Caco-2 (cell line): ENCODE results near the gene CPNE6. TPM values are rescaled to one million over a fixed set of nuclear protein-coding genes. Genes with fewer than 3 reads are reported as not detected.

Source experiments
- BruUV-seq: library from RNA; stranded (reverse); fragments of 400-500 nt; replicated peaks from 2 replicates; lab custom pipeline; 2021; lab: Mats Ljungman, UMichigan
- CTCF ChIA-PET: fragments of 300-600 bp; sonication (Branson Sonifier 250); formaldehyde crosslinking; loops from one replicate; lab custom pipeline; 2022; ENCODE audit warnings: antibody characterized with exemption; lab: Charles Lee
- POLR2A ChIA-PET: fragments of 300-600 bp; sonication (Branson Sonifier 250); formaldehyde crosslinking; loops from one replicate; lab custom pipeline; 2022; ENCODE audit warnings: antibody characterized with exemption; lab: Charles Lee
- DNase-seq, 2 experiments: peaks; one replicate each; pipeline versions ENCODE4 v3.0.0 to v3.0.0-alpha.2; 2020 to 2022
- H3K27me3 ChIP-seq: replicated peaks from 2 replicates; pipeline ENCODE4 v1.6.0; 2011; ENCODE audit warnings: low read length; ENCODE audit not compliant: control insufficient read depth, insufficient read depth
- H3K36me3 ChIP-seq: 2 replicates; pipeline ENCODE4 v1.5.1; 2011; ENCODE audit warnings: low read length; ENCODE audit not compliant: control insufficient read depth, insufficient read depth
- H3K4me1 ChIP-seq: fragments of 250-450 bp; sonication (Bioruptor Pico); 2 replicates; pipeline ENCODE4 v1.5.1; 2020; ENCODE audit warnings: mild to moderate bottlenecking
- H3K4me3 ChIP-seq: 2 replicates; pipeline ENCODE4 v1.5.1; 2011; ENCODE audit warnings: low read depth, mild to moderate bottlenecking, control low read depth, low read length
- H3K9me3 ChIP-seq: fragments of 250-450 bp; sonication (Bioruptor Pico); 2 replicates; pipeline ENCODE4 v1.5.1; 2020; ENCODE audit warnings: mild to moderate bottlenecking, moderate library complexity
- H3K27ac Mint-ChIP-seq: one replicate; pipeline ENCODE4 v1.8.0; 2022; ENCODE audit warnings: mixed read lengths; ENCODE audit not compliant: unreplicated experiment
- H3K27me3 Mint-ChIP-seq: one replicate; pipeline ENCODE4 v1.8.0; 2022; ENCODE audit warnings: mixed read lengths; ENCODE audit not compliant: insufficient read depth, unreplicated experiment
- H3K36me3 Mint-ChIP-seq: one replicate; pipeline ENCODE4 v1.8.0; 2022; ENCODE audit warnings: mild to moderate bottlenecking, mixed read lengths; ENCODE audit not compliant: insufficient read depth, unreplicated experiment
- H3K4me1 Mint-ChIP-seq: one replicate; pipeline ENCODE4 v1.8.0; 2022; ENCODE audit warnings: low read depth, mixed read lengths; ENCODE audit not compliant: unreplicated experiment
- H3K4me3 Mint-ChIP-seq: one replicate; pipeline ENCODE4 v1.8.0; 2022; ENCODE audit warnings: mild to moderate bottlenecking, moderate library complexity, mixed read lengths; ENCODE audit not compliant: unreplicated experiment
- H3K9me3 Mint-ChIP-seq: one replicate; pipeline ENCODE4 v1.8.0; 2022; ENCODE audit warnings: mixed read lengths; ENCODE audit not compliant: unreplicated experiment
- intact Hi-C: fragments of 100-400 bp; cut with micrococcal nuclease; formaldehyde crosslinking; loops from one replicate; pipeline ENCODE4 v1.10.0; 2022; ENCODE audit not compliant: unreplicated experiment
- total RNA-seq: library from RNA; stranded (reverse); gene quantifications from 2 replicates; pipeline ENCODE4 v1.2.3, GENCODE V29; 2022
- TF ChIP-seq, protein P1 (sequence below), 2 experiments: fragments of 200-600 bp in 1 of 2; IDR thresholded peaks; 1 replicate in 1 of 2; 2 replicates in 1 of 2; pipeline versions ENCODE4 v1.5.1 to v1.8.0; 2011 to 2022; ENCODE audit warnings: antibody characterized with exemption in 1 of 2, control low read depth in 1 of 2, inconsistent platforms in 1 of 2, low read depth in 1 of 2, low read length in 1 of 2, mild to moderate bottlenecking in 1 of 2, moderate library complexity in 1 of 2; ENCODE audit not compliant: insufficient read depth in 1 of 2, severe bottlenecking in 1 of 2, unreplicated experiment in 1 of 2

Gene CPNE6
- total RNA-seq, 1 experiment from 2014 or later, result not detected

DNA sequence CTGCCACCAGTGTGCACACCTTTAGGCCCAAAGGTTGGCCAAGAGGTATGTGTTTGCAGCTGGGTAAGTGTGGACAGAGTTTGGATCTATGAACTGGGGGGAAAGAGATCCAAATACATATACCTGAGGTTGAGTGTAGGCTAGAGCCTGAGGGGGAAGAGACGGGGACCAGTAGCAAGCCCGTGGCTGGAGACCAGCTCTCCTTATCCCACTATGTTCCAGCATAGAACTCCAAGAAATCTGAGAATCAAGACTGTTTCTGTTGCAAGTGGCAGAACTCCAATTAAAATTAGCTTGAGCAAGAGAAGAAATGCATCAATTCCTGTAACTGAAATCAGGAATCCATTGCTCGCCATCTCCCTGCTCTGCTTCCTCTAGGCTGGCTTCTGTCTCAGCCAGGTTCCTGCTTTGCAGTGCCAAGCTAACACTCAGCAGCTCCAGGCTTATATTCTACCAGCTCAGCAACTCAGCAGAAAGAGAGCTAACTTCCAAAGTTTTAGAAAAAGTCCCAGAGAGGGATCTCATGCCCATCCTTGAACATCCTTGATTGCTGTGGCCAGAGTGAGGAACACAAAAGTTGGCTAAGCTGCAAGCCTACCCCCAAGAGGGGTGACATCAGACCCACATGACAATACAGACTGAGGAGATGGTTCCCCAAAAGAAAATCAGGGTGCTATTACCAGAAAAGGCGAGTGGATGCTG lies 21.3 kb downstream of the CPNE6 start:
- peak overlapping the region; percentile 99 for H3K27ac Mint-ChIP-seq

DNA sequence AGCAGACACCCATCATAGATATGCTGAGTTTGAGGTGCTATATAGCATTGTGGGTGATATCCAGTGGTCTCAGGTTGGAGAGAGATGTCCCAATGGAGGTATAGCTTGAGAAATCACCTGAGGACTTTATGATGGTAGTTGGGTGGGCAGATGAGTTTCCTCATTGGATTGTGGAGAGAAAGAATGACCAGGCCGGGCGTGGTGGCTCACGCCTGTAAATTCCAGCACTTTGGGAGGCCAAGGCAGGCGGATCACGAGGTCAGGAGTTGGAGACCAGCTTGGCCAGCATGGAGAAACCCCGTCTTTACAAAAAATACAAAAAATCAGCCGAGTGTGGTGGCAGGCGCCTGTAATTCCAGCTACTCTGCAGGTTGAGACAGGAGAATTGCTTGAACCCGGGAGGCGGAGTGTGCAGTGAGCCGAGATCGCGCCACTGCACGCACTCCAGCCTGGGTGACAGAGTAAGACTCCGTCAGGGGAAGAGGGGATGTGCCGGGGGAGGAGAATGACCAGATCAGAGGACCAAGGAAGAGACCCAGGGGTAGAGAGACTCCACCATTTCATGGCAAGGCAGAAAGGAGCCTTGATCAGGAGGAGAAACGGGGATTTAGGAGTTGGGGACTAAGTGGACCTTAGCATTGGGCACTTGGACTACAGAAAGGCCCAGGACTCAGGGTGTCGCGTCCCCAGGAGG lies 22.0 kb downstream of the CPNE6 start:
- Mint-ChIP-seq H3K27me3 (no peaks in the 10 kb centered on the region), H3K36me3 (peaks cover 45% of the 10 kb centered on the region), H3K4me1 (peaks cover 24% of the 10 kb centered on the region), H3K27ac (peak overlapping the region; percentile 99), H3K4me3 (peak overlapping the region; percentile 97), H3K9me3 (no peaks in the 10 kb centered on the region)
- Histone ChIP-seq H3K27me3 (no peaks in the 10 kb centered on the region), H3K4me3 (peak overlapping the region; percentile 60; the same call in 1 of the 2 replicates), H3K4me1 (peaks cover 21% of the 10 kb centered on the region), H3K9me3 (no peaks in the 10 kb centered on the region), H3K36me3 (peaks cover 3% of the 10 kb centered on the region)
- POLR2A ChIA-PET, result interaction anchor here (0.6 to 3.2 kb wide), 16 partner anchors 12 to 442 kb away, joined by 3 to 72 read pairs (median 10); partner anchors contain the start of genes DCAF11, EMC9, IPO4 and IRF9
- intact Hi-C loops, result no loop called here
- TF ChIP-seq, protein P1, sequence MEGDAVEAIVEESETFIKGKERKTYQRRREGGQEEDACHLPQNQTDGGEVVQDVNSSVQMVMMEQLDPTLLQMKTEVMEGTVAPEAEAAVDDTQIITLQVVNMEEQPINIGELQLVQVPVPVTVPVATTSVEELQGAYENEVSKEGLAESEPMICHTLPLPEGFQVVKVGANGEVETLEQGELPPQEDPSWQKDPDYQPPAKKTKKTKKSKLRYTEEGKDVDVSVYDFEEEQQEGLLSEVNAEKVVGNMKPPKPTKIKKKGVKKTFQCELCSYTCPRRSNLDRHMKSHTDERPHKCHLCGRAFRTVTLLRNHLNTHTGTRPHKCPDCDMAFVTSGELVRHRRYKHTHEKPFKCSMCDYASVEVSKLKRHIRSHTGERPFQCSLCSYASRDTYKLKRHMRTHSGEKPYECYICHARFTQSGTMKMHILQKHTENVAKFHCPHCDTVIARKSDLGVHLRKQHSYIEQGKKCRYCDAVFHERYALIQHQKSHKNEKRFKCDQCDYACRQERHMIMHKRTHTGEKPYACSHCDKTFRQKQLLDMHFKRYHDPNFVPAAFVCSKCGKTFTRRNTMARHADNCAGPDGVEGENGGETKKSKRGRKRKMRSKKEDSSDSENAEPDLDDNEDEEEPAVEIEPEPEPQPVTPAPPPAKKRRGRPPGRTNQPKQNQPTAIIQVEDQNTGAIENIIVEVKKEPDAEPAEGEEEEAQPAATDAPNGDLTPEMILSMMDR (IDR thresholded peaks at IDR 0.05; ENCODE audit: insufficient read depth in 1 of 2, low read depth in 1 of 2, low read length in 1 of 2, severe bottlenecking in 1 of 2, unreplicated experiment in 1 of 2), result no peak
- TSS peak; percentile 80 for BruUV-seq
- CTCF ChIA-PET, result interaction anchor here (0.6 to 6.4 kb wide), 14 partner anchors 12 to 1016 kb away, joined by 3 to 129 read pairs (median 8); partner anchors contain the start of genes DCAF11, EMC9, IRF9 and NRL
- DNase-seq, result no peak

More for the DNA sequence above, 21.3 kb downstream of the CPNE6 start:
- H3K36me3 Mint-ChIP-seq, result peaks cover 39% of the 10 kb centered on the region
- H3K9me3 ChIP-seq, result no peaks in the 10 kb centered on the region
- intact Hi-C loops, result no loop called here
- no peaks in the 10 kb centered on the region for H3K9me3 Mint-ChIP-seq
- TF ChIP-seq, protein P1 (IDR thresholded peaks at IDR 0.05; ENCODE audit: insufficient read depth in 1 of 2, low read depth in 1 of 2, low read length in 1 of 2, severe bottlenecking in 1 of 2, unreplicated experiment in 1 of 2), result no peak
- CTCF ChIA-PET, result interaction anchor here (0.7 to 6.4 kb wide), 8 partner anchors 11 to 213 kb away, joined by 3 to 129 read pairs (median 10); partner anchors contain the start of genes DCAF11, NRL and TINF2
- H3K27me3 ChIP-seq, result no peaks in the 10 kb centered on the region
- POLR2A ChIA-PET, result interaction anchor here (0.9 to 3.2 kb wide), 2 partner anchors 12 to 22 kb away, joined by 3 to 27 read pairs; partner anchors contain the start of genes DCAF11 and NRL
- H3K4me3 Mint-ChIP-seq, result peak overlapping the region; percentile 97
- peaks cover 3% of the 10 kb centered on the region for H3K36me3 ChIP-seq
- H3K4me1 ChIP-seq, result peaks cover 21% of the 10 kb centered on the region
- H3K4me3 ChIP-seq, result no peak overlapping the region
- H3K27me3 Mint-ChIP-seq, result no peaks in the 10 kb centered on the region
- no peak for DNase-seq
- no TSS peak for BruUV-seq
- peaks cover 24% of the 10 kb centered on the region for H3K4me1 Mint-ChIP-seq
